Suprapubic skin (tissue), 4 donors: ENCODE measurements around the gene MRO. TPM values are rescaled to one million over a fixed set of nuclear protein-coding genes. Genes with fewer than 3 reads are reported as not detected.

Experiments used
- DNase-seq, 2 donors: peaks; one replicate each; pipeline ENCODE4 v3.0.0-alpha.2; 2019; ENCODE audit warnings: low spot score in 2 of 2
- H3K27ac ChIP-seq: fragments of 200-600 bp; sonication (generic); one replicate; pipeline ENCODE4 v1.5.1; 2019
- H3K27me3 ChIP-seq: fragments of 200-600 bp; sonication (generic); one replicate; pipeline ENCODE4 v1.5.1; 2019
- H3K36me3 ChIP-seq: fragments of 200-600 bp; sonication (generic); one replicate; pipeline ENCODE4 v1.5.1; 2019
- H3K4me1 ChIP-seq: fragments of 200-600 bp; sonication (generic); one replicate; pipeline ENCODE4 v1.5.1; 2019
- H3K4me3 ChIP-seq: fragments of 200-600 bp; sonication (generic); one replicate; pipeline ENCODE4 v1.5.1; 2019; ENCODE audit warnings: mild to moderate bottlenecking
- H3K9me3 ChIP-seq: fragments of 200-600 bp; sonication (generic); one replicate; pipeline ENCODE4 v1.5.1; 2019
- EP300 ChIP-seq: sonication (generic); formaldehyde crosslinking; IDR thresholded peaks from one replicate; pipeline ENCODE4 v1.6.1; 2017; ENCODE audit warnings: antibody characterized with exemption
- POLR2A ChIP-seq, 2 donors: fragments of 450-650 bp; IDR thresholded peaks; one replicate each; pipeline ENCODE4 v1.6.1; 2017; ENCODE audit warnings: antibody characterized with exemption in 2 of 2, mild to moderate bottlenecking in 2 of 2, moderate library complexity in 2 of 2
- POLR2AphosphoS5 ChIP-seq, 3 donors: sonication (generic); formaldehyde crosslinking; IDR thresholded peaks; one replicate each; pipeline ENCODE4 v1.6.1; 2017; ENCODE audit warnings: antibody characterized with exemption in 3 of 3
- WGBS: methylation state at CpG from one replicate; pipeline ENCODE4 v1.1.5; 2018; 5-methylcytosine and 5-hydroxymethylcytosine counted together
- total RNA-seq, 4 donors: library from RNA; depleted of rRNA; stranded (reverse); fragments of >200 nt; gene quantifications; one replicate each; pipeline ENCODE4 v1.1.0, GENCODE V29; 2016
- TF ChIP-seq, protein P1 (sequence below), 2 donors: fragments of 200-600 bp in 1 of 2; fragments of 450-650 bp in 1 of 2; sonication (generic) in 1 of 2; IDR thresholded peaks; one replicate each; pipeline ENCODE4 v1.5.1; 2016 to 2019; ENCODE audit warnings: antibody characterized with exemption in 2 of 2, mild to moderate bottlenecking in 1 of 2, moderate library complexity in 1 of 2

Gene MRO
- total RNA-seq, 4 donors from 2014 or later = 0.26 to 0.59 TPM; not detected in 2

DNA sequence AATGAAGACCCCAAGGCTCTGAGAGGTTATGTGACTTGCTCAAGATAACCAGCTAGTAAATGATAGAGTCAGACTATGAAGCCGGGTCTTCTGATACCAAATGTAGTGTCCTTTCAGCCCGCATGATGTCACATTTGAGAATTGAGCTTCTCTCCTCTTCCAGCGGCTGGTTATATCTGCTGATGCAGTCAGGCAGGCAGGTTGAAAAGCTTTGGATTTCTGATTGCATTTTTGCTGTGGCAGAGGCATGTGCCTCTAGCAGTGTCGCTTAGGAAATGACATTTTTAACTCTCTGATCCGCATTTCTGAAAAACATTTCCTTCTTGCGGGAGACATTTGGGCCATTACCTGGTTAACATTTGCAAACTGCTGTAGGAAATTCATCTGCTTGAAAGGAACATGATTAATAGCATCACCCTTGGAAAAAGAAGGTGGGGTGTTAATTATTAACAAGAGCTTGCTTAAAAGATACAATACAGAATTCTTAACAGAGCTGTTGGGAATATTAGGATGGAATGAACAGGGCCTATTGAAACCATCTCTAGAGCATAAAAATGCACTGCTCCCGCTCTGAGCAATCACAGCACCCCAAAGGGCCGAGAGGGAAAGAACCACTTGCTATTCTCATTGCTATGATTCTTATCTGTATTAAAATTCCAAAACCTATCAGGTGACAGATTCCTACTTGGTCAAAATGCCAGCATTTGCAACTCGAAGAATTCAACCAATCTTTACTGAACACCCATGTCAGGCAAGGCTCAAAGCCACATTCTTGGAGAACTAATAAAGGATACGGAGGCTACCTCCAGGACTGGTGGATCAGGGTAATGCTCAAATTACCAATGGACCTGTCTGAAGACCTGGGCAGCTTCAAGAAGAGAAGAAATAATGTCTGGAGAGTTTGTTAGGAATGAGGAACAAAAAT lies 25.9 kb downstream of the MRO start:
- Histone ChIP-seq H3K27me3 (peaks cover 3% of the 10 kb centered on the region), H3K36me3 (no peaks in the 10 kb centered on the region), H3K4me3 (no peak overlapping the region), H3K27ac (no peak overlapping the region), H3K4me1 (no peaks in the 10 kb centered on the region), H3K9me3 (no peaks in the 10 kb centered on the region)
- 85% methylated on average over 10 of the region's 10 CpGs for WGBS
- TF ChIP-seq POLR2A (IDR thresholded peaks at IDR 0.05) (no peak), EP300 (no peak), POLR2AphosphoS5 (IDR thresholded peaks at IDR 0.05) (no peak)
- DNase-seq = no peak

DNA sequence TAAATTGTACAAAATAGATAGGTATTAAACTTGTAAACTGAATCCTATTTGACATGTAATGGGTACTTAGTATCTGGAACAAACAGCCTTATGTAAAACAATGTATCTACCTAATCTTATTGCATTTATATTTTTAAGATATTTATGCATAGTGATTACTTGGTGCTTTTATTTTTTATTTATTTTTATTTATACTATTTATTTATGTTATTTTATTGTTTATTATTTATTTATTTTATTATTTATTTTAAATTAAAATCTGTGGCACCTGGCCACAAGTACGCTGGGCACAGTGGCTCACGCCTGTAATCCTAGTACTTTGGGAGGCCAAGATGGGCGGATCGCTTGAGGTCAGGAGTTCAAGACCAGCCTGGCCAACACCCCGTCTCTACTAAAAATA lies 26.9 kb downstream of the MRO start:
- H3K27me3 ChIP-seq = peaks cover 3% of the 10 kb centered on the region
- DNase-seq = no peak
- H3K36me3 ChIP-seq = no peaks in the 10 kb centered on the region
- H3K27ac ChIP-seq = no peak overlapping the region
- H3K4me1 ChIP-seq = no peaks in the 10 kb centered on the region
- 94% methylated on average over 5 of the region's 5 CpGs for WGBS
- H3K4me3 ChIP-seq = no peak overlapping the region
- H3K9me3 ChIP-seq = no peaks in the 10 kb centered on the region
- TF ChIP-seq, protein P1, sequence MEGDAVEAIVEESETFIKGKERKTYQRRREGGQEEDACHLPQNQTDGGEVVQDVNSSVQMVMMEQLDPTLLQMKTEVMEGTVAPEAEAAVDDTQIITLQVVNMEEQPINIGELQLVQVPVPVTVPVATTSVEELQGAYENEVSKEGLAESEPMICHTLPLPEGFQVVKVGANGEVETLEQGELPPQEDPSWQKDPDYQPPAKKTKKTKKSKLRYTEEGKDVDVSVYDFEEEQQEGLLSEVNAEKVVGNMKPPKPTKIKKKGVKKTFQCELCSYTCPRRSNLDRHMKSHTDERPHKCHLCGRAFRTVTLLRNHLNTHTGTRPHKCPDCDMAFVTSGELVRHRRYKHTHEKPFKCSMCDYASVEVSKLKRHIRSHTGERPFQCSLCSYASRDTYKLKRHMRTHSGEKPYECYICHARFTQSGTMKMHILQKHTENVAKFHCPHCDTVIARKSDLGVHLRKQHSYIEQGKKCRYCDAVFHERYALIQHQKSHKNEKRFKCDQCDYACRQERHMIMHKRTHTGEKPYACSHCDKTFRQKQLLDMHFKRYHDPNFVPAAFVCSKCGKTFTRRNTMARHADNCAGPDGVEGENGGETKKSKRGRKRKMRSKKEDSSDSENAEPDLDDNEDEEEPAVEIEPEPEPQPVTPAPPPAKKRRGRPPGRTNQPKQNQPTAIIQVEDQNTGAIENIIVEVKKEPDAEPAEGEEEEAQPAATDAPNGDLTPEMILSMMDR (IDR thresholded peaks at IDR 0.05) = no peak
- TF ChIP-seq EP300 (no peak), POLR2A (IDR thresholded peaks at IDR 0.05) (no peak), POLR2AphosphoS5 (IDR thresholded peaks at IDR 0.05) (no peak)

DNA sequence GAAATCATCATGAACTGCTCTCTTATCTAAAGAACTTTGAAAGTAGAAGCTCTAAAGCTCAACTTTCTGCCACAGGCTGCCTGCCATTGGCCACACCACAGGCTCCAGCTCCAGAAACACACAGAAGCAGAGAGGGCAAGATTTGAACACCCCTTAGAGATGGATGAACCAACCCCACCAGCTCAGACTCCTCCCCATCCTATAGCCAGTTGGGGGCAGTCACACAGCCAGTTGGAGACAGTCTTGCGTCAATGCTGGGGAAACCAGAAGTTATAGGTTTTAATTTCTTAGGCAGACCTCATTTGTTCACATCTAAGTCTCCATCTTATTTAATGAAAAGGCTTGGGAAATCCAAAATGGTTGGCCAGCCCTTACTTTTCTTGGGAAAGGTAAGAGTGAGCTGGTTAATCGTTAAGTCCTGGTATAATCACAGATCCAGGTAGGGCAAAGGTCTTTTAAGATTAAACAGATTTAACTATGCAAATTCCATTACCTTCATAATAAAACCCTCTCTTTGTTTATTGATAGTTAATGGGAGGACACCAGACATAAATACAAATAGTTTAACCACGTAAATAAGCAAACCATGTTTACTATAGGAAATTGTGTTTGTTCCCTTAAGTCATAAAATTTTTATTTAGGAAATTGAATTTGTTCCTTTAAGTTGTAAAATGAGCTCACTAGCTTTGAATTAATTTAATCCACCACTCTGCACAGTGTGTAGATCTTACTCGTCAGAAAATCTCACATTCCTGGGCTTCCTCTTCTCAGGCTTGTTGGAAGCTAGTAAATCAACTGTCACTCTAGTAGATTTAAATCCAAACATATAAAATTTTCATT lies 28.0 kb downstream of the MRO start:
- Histone ChIP-seq H3K27ac (no peak overlapping the region), H3K4me3 (no peak overlapping the region), H3K4me1 (no peaks in the 10 kb centered on the region), H3K27me3 (peaks cover 3% of the 10 kb centered on the region), H3K9me3 (no peaks in the 10 kb centered on the region), H3K36me3 (no peaks in the 10 kb centered on the region)
- WGBS = 74% methylated on average over 4 of the region's 4 CpGs
- no peak for TF ChIP-seq EP300
- TF ChIP-seq, protein P1 (IDR thresholded peaks at IDR 0.05) = no peak
- TF ChIP-seq POLR2A (IDR thresholded peaks at IDR 0.05) = no peak
- TF ChIP-seq POLR2AphosphoS5 (IDR thresholded peaks at IDR 0.05) = no peak
- DNase-seq = no peak

DNA sequence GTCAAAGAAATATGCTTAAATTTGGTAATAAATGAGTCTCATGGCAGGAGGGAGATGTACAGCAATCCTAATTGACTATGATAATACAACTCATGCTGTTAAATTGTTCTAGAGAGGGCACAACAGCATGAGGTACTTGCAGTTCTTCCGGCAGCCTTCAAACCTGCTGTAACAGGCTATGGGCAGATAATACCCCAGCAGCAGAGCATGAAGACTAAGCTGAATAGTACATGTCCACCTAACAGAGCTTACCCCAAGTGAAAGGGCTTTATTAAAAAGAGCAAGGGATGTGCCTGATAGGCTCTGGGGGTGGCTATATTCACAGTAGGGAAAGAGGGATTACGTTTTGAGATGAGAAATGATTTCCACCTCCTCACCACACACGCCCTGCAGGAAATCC lies 28.9 kb downstream of the MRO start:
- no peaks in the 10 kb centered on the region for H3K36me3 ChIP-seq
- no peak overlapping the region for H3K27ac ChIP-seq
- no peak for DNase-seq
- peaks cover 3% of the 10 kb centered on the region for H3K27me3 ChIP-seq
- no peaks in the 10 kb centered on the region for H3K4me1 ChIP-seq
- 42% methylated on average over 3 of the region's 3 CpGs for WGBS
- TF ChIP-seq POLR2AphosphoS5 (IDR thresholded peaks at IDR 0.05) (no peak), POLR2A (IDR thresholded peaks at IDR 0.05) (no peak), EP300 (no peak)
- TF ChIP-seq, protein P1 (IDR thresholded peaks at IDR 0.05) = no peak
- no peak overlapping the region for H3K4me3 ChIP-seq
- H3K9me3 ChIP-seq = no peaks in the 10 kb centered on the region

DNA sequence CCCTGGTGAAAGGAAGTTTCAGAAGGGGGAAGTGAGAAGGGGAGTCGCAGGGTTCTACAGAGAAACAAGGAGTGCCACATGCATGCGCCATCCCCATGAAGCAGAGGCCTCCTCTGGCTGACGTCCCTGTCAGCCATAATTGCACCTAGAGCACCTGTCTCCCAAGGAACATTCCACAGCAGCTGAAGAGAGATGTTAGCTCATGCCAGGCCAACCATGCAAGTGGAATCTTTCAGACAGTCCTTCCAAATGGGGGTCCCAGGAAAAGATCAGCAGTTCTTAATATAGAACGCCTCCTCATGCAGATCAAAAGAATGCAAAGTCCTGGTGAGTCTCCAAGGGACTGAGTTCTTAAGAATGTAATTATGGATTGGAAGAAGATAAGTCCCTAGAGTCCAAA lies 29.6 kb downstream of the MRO start:
- DNase-seq = no peak
- Histone ChIP-seq H3K27me3 (peaks cover 3% of the 10 kb centered on the region), H3K4me3 (no peak overlapping the region), H3K9me3 (no peaks in the 10 kb centered on the region), H3K4me1 (no peaks in the 10 kb centered on the region), H3K36me3 (no peaks in the 10 kb centered on the region), H3K27ac (no peak overlapping the region)
- TF ChIP-seq EP300 (no peak), POLR2A (IDR thresholded peaks at IDR 0.05) (no peak), POLR2AphosphoS5 (IDR thresholded peaks at IDR 0.05) (no peak)
- TF ChIP-seq, protein P1 (IDR thresholded peaks at IDR 0.05) = no peak
- WGBS = 73% methylated on average over 4 of the region's 4 CpGs
